ENCODE data around the gene IGLON5. TPM values are rescaled to one million over a fixed set of nuclear protein-coding genes. Genes with fewer than 3 reads are reported as not detected.

Gene IGLON5
- total RNA-seq, 4 donors from 2014 or later: 0.27 TPM; not detected in 3

GRCh38 chr19:51364200-51365106, 53.0 kb downstream of the IGLON5 start:
- 78 to 82% methylated on average over 7 to 15 of the region's 15 CpGs for WGBS, 2 donors (ENCODE audit: low coverage in 1 of 2)
- Histone ChIP-seq H3K27me3 (no peaks in the 10 kb centered on the region), H3K27ac (peak overlapping the region; percentile 98 to 100 (median 100)), H3K4me3 (no peak overlapping the region), H3K36me3 (no peaks in the 10 kb centered on the region), H3K9me3 (no peaks in the 10 kb centered on the region), H3K4me1 (peaks cover 11 to 36% (median 15%) of the 10 kb centered on the region in 4 donors)
- intact Hi-C loops (cut with DNase I; ENCODE audit: low total_unique reads): no loop called here
- TF ChIP-seq POLR2AphosphoS5 (IDR thresholded peaks at IDR 0.05) (no peak), POLR2A (IDR thresholded peaks at IDR 0.05) (no peak), CTCF (IDR thresholded peaks at IDR 0.05) (no peak), EP300 (IDR thresholded peaks at IDR 0.05; ENCODE audit: low read depth) (no peak)
- DNase-seq: no peak
- in situ Hi-C loops (cut with MboI; ENCODE audit: low pct_ligation_motif_present in 1 of 4, low pct_unique_long_range_greater_than_20kb in 1 of 4, low sequenced_read_pairs in 3 of 4): no loop called here

- H3K4me1 ChIP-seq: peaks cover 11 to 36% (median 15%) of the 10 kb centered on the region in 4 donors
Observed at GRCh38 chr19:51365211-51365964, 53.9 kb downstream of the IGLON5 start.

GRCh38 chr19:51365965-51366388, 54.5 kb downstream of the IGLON5 start, which contains the start of gene ETFB:
ETFB (minus strand) TSS chr19:51366388; CDS start chr19:51366326, 62 bp downstream.
- Histone ChIP-seq H3K27ac (peak within 1 kb of the TSS; percentile 98 to 100 (median 100)), H3K27me3 (no peaks in the 10 kb centered on the region), H3K4me3 (peak within 1 kb of the TSS; percentile 66 to 81 (median 78)), H3K36me3 (no peaks in the 10 kb centered on the region), H3K4me1 (peaks cover 11 to 36% (median 15%) of the 10 kb centered on the region in 4 donors), H3K9me3 (no peaks in the 10 kb centered on the region)
- intact Hi-C loops (cut with DNase I; ENCODE audit: low total_unique reads): no loop called here
- no peak for DNase-seq
- WGBS, 2 donors (ENCODE audit: low coverage in 1 of 2): 0 to 1% methylated on average over 7 to 27 of the region's 27 CpGs
- in situ Hi-C loops (cut with MboI; ENCODE audit: low pct_ligation_motif_present in 1 of 4, low pct_unique_long_range_greater_than_20kb in 1 of 4, low sequenced_read_pairs in 3 of 4): no loop called here
- no peak for TF ChIP-seq EP300 (IDR thresholded peaks at IDR 0.05; ENCODE audit: low read depth)
- no peak for TF ChIP-seq CTCF (IDR thresholded peaks at IDR 0.05)
- TF ChIP-seq POLR2AphosphoS5 (IDR thresholded peaks at IDR 0.05): peak in 1 of 3 donors; percentile 80
- peak; percentile 69 for TF ChIP-seq POLR2A (IDR thresholded peaks at IDR 0.05)

More at GRCh38 chr19:51365211-51365964, 53.9 kb downstream of the IGLON5 start:
- H3K36me3 ChIP-seq: no peaks in the 10 kb centered on the region
- peak overlapping the region; percentile 98 to 100 (median 100) for H3K27ac ChIP-seq
- peak; percentile 45 for DNase-seq
- H3K4me3 ChIP-seq: peak overlapping the region; percentile 66 to 80 (median 77)
- intact Hi-C loops (cut with DNase I; ENCODE audit: low total_unique reads) (no loop called here), in situ Hi-C loops (cut with MboI; ENCODE audit: low pct_ligation_motif_present in 1 of 4, low pct_unique_long_range_greater_than_20kb in 1 of 4, low sequenced_read_pairs in 3 of 4) (no loop called here)
- TF ChIP-seq POLR2A (IDR thresholded peaks at IDR 0.05) (no peak), EP300 (IDR thresholded peaks at IDR 0.05; ENCODE audit: low read depth) (no peak), CTCF (IDR thresholded peaks at IDR 0.05) (no peak), POLR2AphosphoS5 (IDR thresholded peaks at IDR 0.05) (no peak)
- no peaks in the 10 kb centered on the region for H3K9me3 ChIP-seq
- H3K27me3 ChIP-seq: no peaks in the 10 kb centered on the region
- WGBS, 2 donors (ENCODE audit: low coverage in 1 of 2): 0 to 10% methylated on average over 1 to 10 of the region's 10 CpGs
